OCI-LY1 (cell line): ENCODE measurements around the gene CYB5B.

ENCODE experiments used
- EZH2 ChIP-seq: fragments of 200-600 bp; sonication (generic), shearing (Covaris generic); IDR thresholded peaks from 2 replicates; pipeline ENCODE4 v1.8.0; 2017; ENCODE audit warnings: borderline replicate concordance, mixed run types, mild to moderate bottlenecking, antibody characterized with exemption, low read length, moderate library complexity, mixed read lengths
- TF ChIP-seq, protein P1 (sequence below): fragments of 200-600 bp; sonication (generic), shearing (Covaris generic); IDR thresholded peaks from 2 replicates; pipeline ENCODE4 v1.5.1; 2017; ENCODE audit warnings: mild to moderate bottlenecking, antibody characterized with exemption, low read length, moderate library complexity, mixed read lengths

DNA sequence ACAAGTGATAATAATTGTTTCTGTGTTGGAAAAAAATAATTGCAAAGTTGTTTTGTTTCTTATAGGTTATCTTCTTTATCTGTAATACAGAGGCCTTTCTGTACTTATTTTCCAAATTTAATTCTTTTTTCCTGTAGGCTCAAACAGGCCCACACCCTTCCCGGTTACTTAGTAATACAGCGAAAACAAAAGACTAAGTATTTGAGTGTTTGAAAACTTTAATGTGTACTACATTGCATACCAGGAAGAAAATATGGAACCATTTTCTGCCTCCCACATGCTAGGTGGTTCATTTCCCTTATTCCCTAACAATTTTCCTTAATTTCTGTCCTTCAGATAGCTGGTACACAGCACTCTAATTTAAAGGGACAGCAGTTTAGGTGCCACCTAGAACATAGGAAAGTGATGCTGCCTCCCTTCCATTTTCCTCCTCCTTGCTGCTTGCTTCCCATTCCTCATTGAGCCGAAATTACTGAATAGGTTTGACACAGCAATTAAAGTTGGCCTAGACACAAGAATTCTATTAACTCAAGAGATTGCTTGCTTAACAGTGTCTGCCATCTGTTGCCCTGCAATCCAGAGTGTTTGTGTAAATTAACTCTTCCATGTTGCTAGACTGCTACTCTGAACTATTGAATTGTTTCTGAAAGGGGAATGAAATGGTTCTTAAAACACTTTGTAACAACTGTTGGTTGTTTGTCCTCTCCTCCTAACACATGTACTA is 24.2 kb downstream of the CYB5B start:
- TF ChIP-seq, protein P1, sequence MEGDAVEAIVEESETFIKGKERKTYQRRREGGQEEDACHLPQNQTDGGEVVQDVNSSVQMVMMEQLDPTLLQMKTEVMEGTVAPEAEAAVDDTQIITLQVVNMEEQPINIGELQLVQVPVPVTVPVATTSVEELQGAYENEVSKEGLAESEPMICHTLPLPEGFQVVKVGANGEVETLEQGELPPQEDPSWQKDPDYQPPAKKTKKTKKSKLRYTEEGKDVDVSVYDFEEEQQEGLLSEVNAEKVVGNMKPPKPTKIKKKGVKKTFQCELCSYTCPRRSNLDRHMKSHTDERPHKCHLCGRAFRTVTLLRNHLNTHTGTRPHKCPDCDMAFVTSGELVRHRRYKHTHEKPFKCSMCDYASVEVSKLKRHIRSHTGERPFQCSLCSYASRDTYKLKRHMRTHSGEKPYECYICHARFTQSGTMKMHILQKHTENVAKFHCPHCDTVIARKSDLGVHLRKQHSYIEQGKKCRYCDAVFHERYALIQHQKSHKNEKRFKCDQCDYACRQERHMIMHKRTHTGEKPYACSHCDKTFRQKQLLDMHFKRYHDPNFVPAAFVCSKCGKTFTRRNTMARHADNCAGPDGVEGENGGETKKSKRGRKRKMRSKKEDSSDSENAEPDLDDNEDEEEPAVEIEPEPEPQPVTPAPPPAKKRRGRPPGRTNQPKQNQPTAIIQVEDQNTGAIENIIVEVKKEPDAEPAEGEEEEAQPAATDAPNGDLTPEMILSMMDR, result no peak
- no peak for TF ChIP-seq EZH2
